Measurements from ENCODE around the gene KIRREL3.

- no peak for TF ChIP-seq EZH2 (IDR thresholded peaks at IDR 0.05; ENCODE audit: insufficient read depth, poor library complexity, severe bottlenecking)
- no peak for TF ChIP-seq EZH2phosphoT487 (IDR thresholded peaks at IDR 0.05; ENCODE audit: insufficient read depth, low read depth)
Measured at GRCh38 chr11:127039591-127039990, 39.0 kb upstream of the KIRREL3 start.
